Right lobe of liver (tissue), 4 donors: ENCODE measurements around the gene PIMREG.

Source experiments
- CTCF ChIP-seq, 4 donors: fragments of 200-600 bp in 3 of 4; fragments of 450-650 bp in 1 of 4; IDR thresholded peaks; one replicate each; pipeline versions ENCODE4 v1.5.1 to v1.8.0; 2016 to 2022; ENCODE audit warnings: antibody characterized with exemption in 4 of 4, mild to moderate bottlenecking in 2 of 4
- POLR2A ChIP-seq: fragments of 450-650 bp; IDR thresholded peaks from one replicate; pipeline ENCODE4 v1.6.1; 2017; ENCODE audit warnings: antibody characterized with exemption, mild to moderate bottlenecking
- donor health status: DM: no; HTN: no; CAD: no.
- donor health status: DM: no; HTN: no; CAD: no.
- donor health status: DM: no; HTN: yes; CAD: no.

- peak; percentile 80 to 83 (median 83) for TF ChIP-seq CTCF (IDR thresholded peaks at IDR 0.05)
- TF ChIP-seq POLR2A: no peak
These were observed 22.3 kb upstream of the PIMREG start for GRCh38 chr17:6421700-6422604.
